Thyroid gland (tissue), 4 donors: Measurements from ENCODE around the gene SYT3. TPM values are rescaled to one million over a fixed set of nuclear protein-coding genes. Genes with fewer than 3 reads are reported as not detected.

ENCODE experiments used
- DNase-seq, 2 donors: peaks; one replicate each; pipeline ENCODE4 v3.0.0-alpha.2; 2019
- H3K27ac ChIP-seq, 3 donors: fragments of 200-600 bp; sonication (generic); 1 replicate in 2 of 3; 2 replicates in 1 of 3; pipeline ENCODE4 v1.5.1; 2016 to 2019; ENCODE audit warnings: mild to moderate bottlenecking in 1 of 3, moderate library complexity in 1 of 3
- H3K27me3 ChIP-seq: fragments of 200-600 bp; sonication (generic); one replicate; pipeline ENCODE4 v1.5.1; 2019
- H3K36me3 ChIP-seq, 2 donors: fragments of 200-600 bp; sonication (generic); one replicate each; pipeline ENCODE4 v1.5.1; 2016 to 2019
- H3K4me1 ChIP-seq, 2 donors: fragments of 200-600 bp; sonication (generic); one replicate each; pipeline ENCODE4 v1.5.1; 2017 to 2019
- H3K4me3 ChIP-seq, 3 donors: fragments of 200-600 bp; sonication (generic); replicated peaks in 1 of 3; 1 replicate in 2 of 3; 2 replicates in 1 of 3; pipeline ENCODE4 v1.5.1; 2016; ENCODE audit warnings: mild to moderate bottlenecking in 1 of 3
- H3K9me3 ChIP-seq: fragments of 200-600 bp; sonication (generic); one replicate; pipeline ENCODE4 v1.5.1; 2017
- POLR2A ChIP-seq, 2 donors: fragments of 450-650 bp; IDR thresholded peaks; one replicate each; pipeline ENCODE4 v1.6.1; 2017; ENCODE audit warnings: antibody characterized with exemption in 2 of 2, mild to moderate bottlenecking in 2 of 2, moderate library complexity in 1 of 2
- WGBS, 2 donors: methylation state at CpG; one replicate each; pipeline ENCODE4 v1.1.5; 2017; 5-methylcytosine and 5-hydroxymethylcytosine counted together
- intact Hi-C: fragments of 100-400 bp; cut with DNase I; formaldehyde crosslinking; loops from one replicate; pipeline ENCODE4 v1.15.1; 2023
- total RNA-seq, 4 donors: library from RNA; depleted of rRNA; stranded (reverse); fragments of >200 nt; gene quantifications; one replicate each; pipeline ENCODE4 v1.2.3, GENCODE V29; 2016
- TF ChIP-seq, protein P1 (sequence below), 6 experiments: fragments of 200-600 bp in 3 of 6; fragments of 450-650 bp in 3 of 6; sonication (generic) in 3 of 6; IDR thresholded peaks; one replicate each; pipeline ENCODE4 v1.5.1; 2016 to 2019; ENCODE audit warnings: antibody characterized with exemption in 6 of 6, mild to moderate bottlenecking in 2 of 6, inconsistent platforms in 1 of 6, moderate library complexity in 1 of 6

The SYT3 gene
- 1 to 10 TPM in 2 of 4 donors, under 1 TPM in 1, not detected in 1; 0.67 to 1.4 (median 1.3) TPM for total RNA-seq

- peak; percentile 17 to 47 for DNase-seq
- Histone ChIP-seq H3K36me3 (no peaks in the 10 kb centered on the region), H3K4me1 (peaks cover 0 to 2% of the 10 kb centered on the region in 2 donors), H3K27ac (no peak within 1 kb of the TSS), H3K9me3 (no peaks in the 10 kb centered on the region), H3K27me3 (no peaks in the 10 kb centered on the region), H3K4me3 (peak within 1 kb of the TSS in 1 of 3 donors; percentile 19)
- intact Hi-C loops = no loop called here
- WGBS, 2 donors = 3 to 6% methylated on average over 13 to 25 of the region's 76 CpGs
- TF ChIP-seq, protein P1, sequence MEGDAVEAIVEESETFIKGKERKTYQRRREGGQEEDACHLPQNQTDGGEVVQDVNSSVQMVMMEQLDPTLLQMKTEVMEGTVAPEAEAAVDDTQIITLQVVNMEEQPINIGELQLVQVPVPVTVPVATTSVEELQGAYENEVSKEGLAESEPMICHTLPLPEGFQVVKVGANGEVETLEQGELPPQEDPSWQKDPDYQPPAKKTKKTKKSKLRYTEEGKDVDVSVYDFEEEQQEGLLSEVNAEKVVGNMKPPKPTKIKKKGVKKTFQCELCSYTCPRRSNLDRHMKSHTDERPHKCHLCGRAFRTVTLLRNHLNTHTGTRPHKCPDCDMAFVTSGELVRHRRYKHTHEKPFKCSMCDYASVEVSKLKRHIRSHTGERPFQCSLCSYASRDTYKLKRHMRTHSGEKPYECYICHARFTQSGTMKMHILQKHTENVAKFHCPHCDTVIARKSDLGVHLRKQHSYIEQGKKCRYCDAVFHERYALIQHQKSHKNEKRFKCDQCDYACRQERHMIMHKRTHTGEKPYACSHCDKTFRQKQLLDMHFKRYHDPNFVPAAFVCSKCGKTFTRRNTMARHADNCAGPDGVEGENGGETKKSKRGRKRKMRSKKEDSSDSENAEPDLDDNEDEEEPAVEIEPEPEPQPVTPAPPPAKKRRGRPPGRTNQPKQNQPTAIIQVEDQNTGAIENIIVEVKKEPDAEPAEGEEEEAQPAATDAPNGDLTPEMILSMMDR (IDR thresholded peaks at IDR 0.05) = no peak
- no peak for TF ChIP-seq POLR2A (IDR thresholded peaks at IDR 0.05)
Observed at GRCh38 chr19:50639121-50640112, at the start of gene SYT3. TSS of gene SYT3 (minus strand) at chr19:50639881. CDS start at chr19:50637411, 2,470 bp downstream.

DNA sequence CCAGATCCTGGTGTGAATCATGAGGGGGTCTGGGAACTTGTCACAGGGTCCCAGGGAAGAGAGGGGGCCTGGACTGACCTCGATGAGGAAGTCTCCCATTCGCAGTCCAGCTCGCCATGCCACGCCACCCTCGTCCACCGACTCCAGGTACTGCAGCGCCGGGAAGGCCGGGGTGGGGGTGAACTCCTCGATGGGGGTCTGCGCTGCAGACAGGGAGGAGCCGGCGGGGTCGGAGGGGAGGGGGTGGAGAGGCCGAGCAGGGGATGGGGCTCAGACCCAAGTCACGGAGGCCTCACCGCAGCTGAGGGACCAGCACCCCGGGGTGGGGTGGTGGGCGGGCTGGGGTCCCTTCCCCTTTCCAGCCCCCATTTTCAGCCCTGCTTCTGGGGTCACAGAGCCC is 49.1 kb upstream of the SYT3 start:
- Histone ChIP-seq H3K9me3 (no peaks in the 10 kb centered on the region), H3K36me3 (no peaks in the 10 kb centered on the region), H3K27me3 (no peaks in the 10 kb centered on the region), H3K27ac (no peak overlapping the region), H3K4me3 (no peak overlapping the region), H3K4me1 (no peaks in the 10 kb centered on the region)
- DNase-seq = no peak
- intact Hi-C loops = no loop called here
- WGBS, 2 donors = 60 to 67% methylated on average over 3 to 15 of the region's 19 CpGs
- TF ChIP-seq, protein P1 (IDR thresholded peaks at IDR 0.05) = no peak
- no peak for TF ChIP-seq POLR2A (IDR thresholded peaks at IDR 0.05)

GRCh38 chr19:50686310-50687032 is 46.8 kb upstream of the SYT3 start:
- WGBS, 2 donors = 25 to 35% methylated on average over 8 to 37 of the region's 50 CpGs
- TF ChIP-seq, protein P1 (IDR thresholded peaks at IDR 0.05) = no peak
- TF ChIP-seq POLR2A (IDR thresholded peaks at IDR 0.05) = no peak
- Histone ChIP-seq H3K9me3 (no peaks in the 10 kb centered on the region), H3K27me3 (no peaks in the 10 kb centered on the region), H3K36me3 (no peaks in the 10 kb centered on the region), H3K4me3 (no peak overlapping the region), H3K4me1 (no peaks in the 10 kb centered on the region), H3K27ac (no peak overlapping the region)
- no peak for DNase-seq
- intact Hi-C loops = no loop called here

DNA sequence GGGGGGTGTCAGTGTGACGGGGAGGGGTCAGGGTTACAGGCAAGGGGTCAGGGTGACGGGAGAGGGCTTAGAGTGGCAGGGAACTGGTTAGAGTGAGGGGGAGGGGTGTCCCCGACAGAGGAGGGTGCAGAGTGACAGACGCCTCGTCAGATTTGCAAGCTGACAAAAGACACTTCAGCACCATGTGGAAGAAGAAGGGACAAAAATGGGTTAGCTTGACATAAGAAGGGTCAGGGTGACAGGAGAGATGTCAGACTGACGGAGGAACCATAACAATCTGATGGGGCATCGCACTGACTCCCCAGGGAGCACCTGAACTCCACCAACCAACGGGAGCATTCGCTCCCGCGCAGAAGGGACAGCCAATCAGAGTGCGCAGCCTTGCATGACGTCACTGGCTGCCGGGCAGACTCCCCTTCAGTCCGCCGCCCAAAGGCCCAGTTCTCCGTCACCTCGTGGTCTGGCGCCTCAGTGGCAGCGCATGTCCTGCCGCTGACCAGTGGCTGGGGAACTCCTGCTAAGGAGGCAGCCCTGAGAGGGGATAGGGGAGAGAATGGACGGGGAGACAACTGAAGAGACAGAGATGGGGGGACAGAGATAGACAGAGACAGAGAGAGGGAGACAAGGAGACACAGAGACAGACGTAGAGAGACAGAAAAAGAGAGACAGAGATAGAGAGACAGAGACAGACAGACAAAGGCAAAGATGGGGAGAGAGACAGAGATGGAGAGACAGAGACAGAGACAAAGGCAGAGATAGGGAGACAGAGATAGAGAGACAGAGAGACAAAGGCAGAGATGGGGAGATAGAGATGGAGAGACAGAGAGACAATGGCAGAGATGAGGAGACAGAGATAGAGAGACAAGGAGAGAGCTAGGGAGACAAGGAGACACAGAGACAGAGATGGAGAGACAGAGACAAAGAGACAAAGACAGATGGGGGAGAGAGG is 39.8 kb upstream of the SYT3 start:
- no peaks in the 10 kb centered on the region for H3K27me3 ChIP-seq

More for the DNA sequence above, 39.8 kb upstream of the SYT3 start:
- intact Hi-C loops = no loop called here
- Histone ChIP-seq H3K36me3 (no peaks in the 10 kb centered on the region), H3K27ac (no peak overlapping the region), H3K9me3 (no peaks in the 10 kb centered on the region), H3K4me3 (no peak overlapping the region), H3K4me1 (no peaks in the 10 kb centered on the region)
- peak; percentile 67 to 69 for DNase-seq
- TF ChIP-seq, protein P1 (IDR thresholded peaks at IDR 0.05) = no peak
- TF ChIP-seq POLR2A (IDR thresholded peaks at IDR 0.05) = no peak
- 15 to 18% methylated on average over 23 of the region's 23 CpGs for WGBS, 2 donors
